Right hindlimb (tissue), 1 donor: ENCODE data around the gene ABHD5.

Experiments
- DNase-seq: peaks from one replicate; pipeline ENCODE4 v3.0.0-alpha.2; 2018

Gene ABHD5

GRCh38 chr3:43759297-43759782 lies 68.6 kb downstream of the ABHD5 start:
- DNase-seq, result no peak

- no peak for DNase-seq
Observed at GRCh38 chr3:43759938-43760337, 69.2 kb downstream of the ABHD5 start.

DNA sequence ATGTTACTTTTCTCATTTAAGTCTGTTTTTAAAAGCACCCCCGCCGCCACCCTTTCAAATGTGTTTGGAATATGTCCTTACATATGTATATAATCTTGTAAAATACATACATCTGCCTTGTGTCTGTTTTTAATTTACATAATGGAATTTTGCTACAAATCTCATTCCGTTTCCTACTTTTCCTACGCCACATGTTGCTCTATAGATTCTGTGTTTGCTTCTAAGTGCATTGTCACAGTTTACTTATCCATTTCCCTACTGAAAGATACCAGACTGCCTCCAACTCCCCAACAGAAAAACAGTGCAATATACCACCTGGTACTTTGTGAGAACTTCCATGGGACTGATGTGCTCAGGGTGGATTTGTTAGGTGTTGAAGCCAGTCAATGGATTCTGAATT lies 70.2 kb downstream of the ABHD5 start:
- no peak for DNase-seq

DNA sequence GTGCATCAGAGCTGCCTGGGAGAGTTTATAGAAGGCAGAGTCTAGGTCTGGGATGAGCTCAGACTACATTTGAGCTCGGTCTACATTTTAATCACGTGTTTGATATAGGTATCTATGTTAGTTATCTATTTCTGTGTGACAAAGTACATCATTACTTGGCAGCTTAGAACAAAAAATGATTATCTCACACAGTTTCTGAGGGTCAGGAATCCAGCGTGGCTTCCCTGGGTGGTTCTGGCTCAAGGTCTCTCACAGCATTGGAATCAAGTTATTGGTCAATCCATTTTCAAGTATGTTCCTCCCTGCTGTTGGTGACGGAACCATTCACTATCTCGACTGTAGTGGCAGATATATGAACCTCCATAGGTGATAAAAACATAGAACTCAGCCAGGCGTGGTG lies 71.7 kb downstream of the ABHD5 start:
- no peak for DNase-seq

DNA sequence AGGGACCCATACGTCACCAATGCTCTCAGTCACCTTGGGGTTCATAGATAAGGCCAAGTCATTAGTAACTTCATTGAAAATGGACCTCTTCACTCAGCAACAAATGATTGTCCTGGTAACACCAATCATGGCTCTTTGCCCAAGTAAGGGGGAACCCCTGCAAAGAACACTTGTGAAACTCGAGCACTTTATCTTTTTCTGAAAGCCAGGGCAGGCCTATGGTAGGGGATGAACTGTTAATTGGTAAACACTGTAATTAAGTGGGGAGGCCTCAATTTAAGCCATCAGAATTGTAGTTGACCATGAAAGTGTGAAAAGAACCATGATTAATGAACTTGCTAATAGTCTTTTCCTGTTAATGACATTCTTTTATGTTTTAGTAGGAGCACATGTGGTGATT lies 73.3 kb downstream of the ABHD5 start:
- no peak for DNase-seq

DNA sequence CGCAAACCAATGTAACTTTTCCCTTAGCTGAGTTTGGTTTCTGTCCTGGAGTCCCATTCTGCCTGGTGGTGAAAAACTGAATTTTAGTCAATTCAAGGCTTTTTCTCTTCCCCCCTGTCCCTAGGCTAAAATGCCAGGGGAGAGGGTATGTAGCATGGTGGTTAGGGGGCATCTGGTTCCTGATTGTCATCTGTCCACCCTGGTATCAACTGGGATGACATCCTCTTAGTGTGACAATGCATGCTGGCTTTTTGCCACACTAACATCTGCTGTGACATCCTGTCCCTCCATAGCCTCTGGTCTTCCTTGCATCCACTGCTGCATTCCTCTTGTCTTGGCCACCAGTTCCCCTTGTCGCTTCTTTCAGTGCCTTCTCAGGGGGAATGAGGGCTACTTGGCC lies 73.7 kb downstream of the ABHD5 start:
- no peak for DNase-seq

DNA sequence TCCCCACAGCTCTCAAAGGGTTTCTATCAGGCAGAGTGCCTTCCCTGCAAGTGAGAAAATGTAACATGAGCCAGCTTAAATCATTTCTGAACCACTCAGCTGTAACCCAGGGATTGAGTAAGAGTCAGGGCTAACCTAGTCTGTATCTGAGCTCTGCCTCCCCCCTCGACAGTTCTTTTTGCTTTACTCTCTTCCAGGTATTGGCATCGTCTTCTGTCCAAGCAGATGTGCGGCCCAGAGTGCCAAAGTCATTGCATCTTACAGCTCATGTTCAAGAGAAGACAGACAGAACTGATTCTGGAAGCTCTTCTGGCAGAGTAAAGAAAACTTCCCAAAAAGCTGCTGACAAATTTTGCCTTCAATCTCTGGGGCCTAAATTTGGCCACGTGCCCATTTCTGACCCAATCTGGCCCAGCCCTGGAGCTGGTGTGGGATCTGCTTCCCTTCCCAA lies 74.8 kb downstream of the ABHD5 start:
- no peak for DNase-seq

- no peak for DNase-seq
Observed at GRCh38 chr3:43766672-43767465, 76.1 kb downstream of the ABHD5 start.

GRCh38 chr3:43768381-43768973 lies 77.7 kb downstream of the ABHD5 start:
- no peak for DNase-seq

GRCh38 chr3:43769097-43769884 lies 78.6 kb downstream of the ABHD5 start:
- DNase-seq, result peak; percentile 94

- DNase-seq, result no peak
Observed at GRCh38 chr3:43769885-43770425, 79.2 kb downstream of the ABHD5 start.

GRCh38 chr3:43770426-43771103 lies 79.8 kb downstream of the ABHD5 start:
- no peak for DNase-seq

GRCh38 chr3:43771610-43772009 lies 80.9 kb downstream of the ABHD5 start:
- no peak for DNase-seq

- DNase-seq, result no peak
Observed at GRCh38 chr3:43773273-43774094, 82.7 kb downstream of the ABHD5 start.

DNA sequence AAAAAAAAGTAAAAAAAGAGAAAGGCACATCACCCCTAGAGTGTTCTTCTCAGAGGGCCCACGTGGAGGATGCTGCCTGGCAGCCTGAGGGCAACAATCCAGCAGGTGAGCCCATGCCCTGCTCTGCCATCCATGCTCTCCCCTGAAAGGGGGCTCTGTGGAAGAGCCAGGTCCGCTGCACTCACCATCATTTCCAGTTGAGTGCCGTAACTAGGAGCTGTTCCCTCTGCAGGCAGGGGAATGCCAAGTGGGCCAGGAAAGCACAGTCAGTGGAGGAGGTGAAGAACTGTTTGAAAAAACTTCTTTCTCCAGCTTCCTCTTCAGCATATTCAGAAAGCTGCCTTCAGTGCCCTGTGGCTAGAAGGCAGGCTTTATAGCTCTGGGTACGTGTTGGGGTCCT lies 84.1 kb downstream of the ABHD5 start:
- DNase-seq, result no peak

- no peak for DNase-seq
Observed at GRCh38 chr3:43776101-43776500, 85.4 kb downstream of the ABHD5 start.

GRCh38 chr3:43779850-43780249 lies 89.1 kb downstream of the ABHD5 start:
- DNase-seq, result no peak

DNA sequence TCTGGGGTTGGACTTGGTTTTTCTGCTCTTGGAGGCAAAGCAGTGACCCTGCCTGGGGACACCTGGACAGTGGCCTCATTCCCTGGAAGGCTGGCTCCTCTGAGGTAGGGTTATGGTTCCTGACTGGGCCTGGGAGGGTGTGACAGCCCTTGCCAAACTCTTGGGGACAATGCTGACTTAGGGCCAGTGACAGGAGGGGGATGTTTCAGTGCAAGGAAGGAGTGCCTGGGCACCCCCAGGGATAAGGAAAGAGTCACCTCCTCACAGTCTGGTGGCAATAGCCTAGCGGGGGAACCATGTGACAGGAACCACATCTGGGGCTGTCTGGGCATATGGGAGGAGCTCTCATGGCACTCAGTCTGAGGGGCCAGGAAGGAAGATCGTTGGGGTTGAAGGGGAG lies 91.8 kb downstream of the ABHD5 start:
- DNase-seq, result no peak
